Left colon (tissue), 2 donors: ENCODE results near the gene LRRD1. TPM values are rescaled to one million over a fixed set of nuclear protein-coding genes. Genes with fewer than 3 reads are reported as not detected.
"Not testable (repeated sequence)": the region's sequence is repeated elsewhere in the genome, so short reads cannot be mapped to it uniquely, and the experiment has no call there.

Experiments used
- ATAC-seq: fragments of 200-7000 bp; cut with Tn5 transposase; one replicate; pipeline ENCODE4 v1.9.1; 2020; ENCODE audit warnings: mild to moderate bottlenecking, moderate library complexity
- DNase-seq, 2 donors: peaks; one replicate each; pipeline ENCODE4 v3.0.0-alpha.2; 2020
- intact Hi-C, 2 donors: fragments of 100-400 bp; cut with DNase I in 1 of 2; cut with micrococcal nuclease in 1 of 2; formaldehyde crosslinking; loops; one replicate each; pipeline versions ENCODE4 v1.11.2 to v1.14.0; 2022; cut with DNase I, micrococcal nuclease
- total RNA-seq, 2 donors: library from RNA; stranded (reverse); fragmentation: NEBNext Ultra II Directional; extraction: Animal tissue kit (Norgen Biotek cat#: 25700); gene quantifications; one replicate each; pipeline ENCODE4 v1.2.1, GENCODE V29; 2021
- donor health status: DM: no; HTN: no; CAD: no.
- donor health status: DM: yes; HTN: yes; CAD: no.

Gene LRRD1
- total RNA-seq, 2 donors from 2014 or later, result 0.18 TPM; not detected in 1

GRCh38 chr7:92149736-92150239, 29.2 kb downstream of the LRRD1 start:
- intact Hi-C loops, result no loop called here
- DNase-seq (no peak), ATAC-seq (no peak)

- intact Hi-C loops, ATAC-seq, DNase-seq: not testable (repeated sequence)
Measured at GRCh38 chr7:92143192-92143880, 35.6 kb downstream of the LRRD1 start.

DNA sequence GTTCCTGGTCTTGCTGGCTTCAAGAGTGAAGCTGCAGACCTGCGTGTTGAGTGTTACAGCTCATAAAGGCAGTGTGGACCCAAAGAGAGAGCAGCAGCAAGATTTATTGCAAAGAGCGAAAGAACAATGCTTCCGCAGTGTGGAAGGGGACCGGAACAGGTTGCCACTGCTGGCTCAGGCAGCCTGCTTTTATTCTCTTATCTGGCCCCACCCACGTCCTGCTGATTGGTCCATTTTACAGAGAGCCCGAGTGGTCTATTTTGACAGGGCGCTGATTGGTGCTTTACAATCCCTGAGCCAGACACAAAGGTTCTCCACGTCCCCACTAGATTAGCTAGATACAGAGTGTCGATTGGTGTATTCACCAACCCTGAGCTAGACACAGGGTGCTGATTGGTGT, 36.2 kb downstream of the LRRD1 start:
- DNase-seq, intact Hi-C loops, ATAC-seq: not testable (repeated sequence)

- ATAC-seq (no peak), DNase-seq (no peak)
- intact Hi-C loops, result no loop called here
Measured at GRCh38 chr7:92141161-92141560, 37.8 kb downstream of the LRRD1 start.

- DNase-seq (no peak), ATAC-seq (no peak)
- intact Hi-C loops, result no loop called here
Measured at GRCh38 chr7:92137557-92137956, 41.4 kb downstream of the LRRD1 start.

DNA sequence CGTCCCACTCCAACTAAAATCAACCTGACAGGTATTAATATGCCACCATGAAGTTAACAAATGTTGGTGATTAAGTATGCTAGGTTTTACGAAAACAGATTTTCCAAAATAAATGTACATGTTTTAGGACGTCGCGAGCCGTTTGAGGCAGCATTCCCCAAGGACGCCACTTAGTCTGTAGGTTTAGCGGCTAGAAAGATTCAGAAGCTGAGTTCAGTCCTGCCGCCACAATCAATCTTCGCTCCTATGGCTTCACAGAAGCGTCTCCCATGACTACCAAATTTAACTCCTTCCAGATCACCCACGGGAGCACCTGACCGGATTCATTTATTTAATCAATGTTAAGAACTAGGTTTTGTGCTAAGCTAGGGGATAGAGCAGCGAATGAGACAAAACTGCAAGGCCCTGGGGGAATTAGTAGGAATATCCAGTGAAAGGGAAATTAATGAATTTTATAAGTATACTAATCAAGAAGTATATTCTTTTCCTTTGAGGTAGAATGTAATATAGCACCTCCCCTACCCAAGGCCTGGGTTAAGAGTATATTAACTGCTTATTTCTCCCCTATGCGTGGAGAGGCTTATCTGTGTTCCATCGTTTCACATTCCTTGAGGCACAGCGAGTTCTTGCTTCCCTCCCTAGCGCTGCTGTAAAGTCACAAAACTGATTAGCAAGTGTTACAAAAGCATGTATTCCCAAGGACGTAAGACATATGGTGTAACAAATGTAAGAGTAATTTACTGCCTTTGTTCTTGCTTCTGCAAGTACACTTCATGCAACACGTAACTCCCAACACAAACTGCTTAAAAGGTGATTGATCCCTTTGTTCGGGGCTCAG, 43.7 kb downstream of the LRRD1 start:
- peak in 1 of 2 donors; percentile 45 for DNase-seq
- ATAC-seq, result peak; percentile 32
- intact Hi-C loops, result no loop called here

GRCh38 chr7:92134271-92135051, 44.5 kb downstream of the LRRD1 start, which contains the start of gene CYP51A1:
Gene CYP51A1 (minus strand): TSS chr7:92134477. CDS start chr7:92134364, 113 bp downstream.
- peak; percentile 94 to 96 for DNase-seq
- peak; percentile 91 for ATAC-seq
- intact Hi-C loops, result no loop called here

- peak; percentile 51 for ATAC-seq
- peak; percentile 70 to 83 for DNase-seq
- intact Hi-C loops, result no loop called here
Measured at GRCh38 chr7:92133737-92134270, 45.1 kb downstream of the LRRD1 start.

- intact Hi-C loops, result no loop called here
- ATAC-seq (peak; percentile 2), DNase-seq (peak in 1 of 2 donors; percentile 28)
Measured at GRCh38 chr7:92133133-92133736, 45.7 kb downstream of the LRRD1 start.

GRCh38 chr7:92131764-92132330, 47.1 kb downstream of the LRRD1 start:
- DNase-seq, result no peak
- intact Hi-C loops, result no loop called here
- ATAC-seq, result no peak

DNA sequence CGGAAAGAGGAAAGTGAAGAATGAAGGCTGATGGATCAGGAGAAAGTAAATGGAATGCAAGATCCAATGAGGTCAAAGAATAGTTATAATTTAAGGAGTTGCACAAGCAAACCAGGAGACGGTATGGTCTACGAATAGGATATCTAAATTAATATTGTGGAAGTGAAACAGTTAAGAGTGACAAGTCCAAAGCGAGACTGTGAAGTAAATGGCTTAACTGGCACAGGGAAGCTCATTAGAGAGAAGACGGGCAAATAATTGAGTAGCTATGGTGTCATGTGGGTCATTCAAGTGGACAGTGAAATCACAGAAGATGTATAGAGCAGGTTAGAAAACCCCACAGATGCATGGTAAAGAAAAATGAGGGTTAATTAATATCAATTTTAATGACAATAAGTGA, 47.8 kb downstream of the LRRD1 start:
- ATAC-seq, result no peak
- intact Hi-C loops, result no loop called here
- no peak for DNase-seq

- DNase-seq (no peak), ATAC-seq (no peak)
- intact Hi-C loops, result no loop called here
Measured at GRCh38 chr7:92121681-92122080, 57.3 kb downstream of the LRRD1 start.

- intact Hi-C loops, result no loop called here
- ATAC-seq (peak; percentile 27), DNase-seq (no peak)
Measured at GRCh38 chr7:92119213-92119759, 59.7 kb downstream of the LRRD1 start.

DNA sequence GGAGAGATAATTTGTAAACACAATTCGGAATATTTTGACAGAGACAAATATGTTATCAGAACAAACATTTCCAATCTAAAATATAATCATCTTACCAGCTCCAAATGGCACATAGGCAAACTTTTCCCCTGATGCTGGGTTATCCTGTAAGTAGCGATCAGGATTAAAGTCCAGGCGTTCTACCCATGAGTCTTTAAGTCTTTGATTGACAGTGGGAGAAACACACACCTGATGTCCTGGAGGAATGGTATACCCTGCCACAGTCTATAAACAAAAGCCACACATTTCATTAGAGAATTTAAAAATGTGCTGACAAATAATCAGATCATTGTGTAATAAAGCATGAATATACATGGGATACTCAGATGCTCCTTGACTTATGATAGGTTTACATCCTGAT, 62.0 kb downstream of the LRRD1 start:
- ATAC-seq (no peak), DNase-seq (no peak)
- intact Hi-C loops, result no loop called here

- peak; percentile 5 for ATAC-seq
- intact Hi-C loops, result no loop called here
- no peak for DNase-seq
Measured at GRCh38 chr7:92115821-92116220, 63.1 kb downstream of the LRRD1 start.

GRCh38 chr7:92110857-92111256, 68.1 kb downstream of the LRRD1 start:
- intact Hi-C loops, result no loop called here
- ATAC-seq, result no peak
- DNase-seq, result no peak

GRCh38 chr7:92108821-92109220, 70.1 kb downstream of the LRRD1 start:
- DNase-seq, result no peak
- ATAC-seq, result peak; percentile 10
- intact Hi-C loops, result no loop called here

GRCh38 chr7:92102862-92103261, 76.1 kb downstream of the LRRD1 start:
- DNase-seq, intact Hi-C loops, ATAC-seq: not testable (repeated sequence)
